Measurements from ENCODE around the gene STK16. TPM values are rescaled to one million over a fixed set of nuclear protein-coding genes. Genes with fewer than 3 reads are reported as not detected.
"Not testable (repeated sequence)": the region's sequence is repeated elsewhere in the genome, so short reads cannot be mapped to it uniquely, and the experiment has no call there.

The STK16 gene
- total and polyA plus RNA-seq, 2 donors: 21.4 to 55.1 TPM

DNA sequence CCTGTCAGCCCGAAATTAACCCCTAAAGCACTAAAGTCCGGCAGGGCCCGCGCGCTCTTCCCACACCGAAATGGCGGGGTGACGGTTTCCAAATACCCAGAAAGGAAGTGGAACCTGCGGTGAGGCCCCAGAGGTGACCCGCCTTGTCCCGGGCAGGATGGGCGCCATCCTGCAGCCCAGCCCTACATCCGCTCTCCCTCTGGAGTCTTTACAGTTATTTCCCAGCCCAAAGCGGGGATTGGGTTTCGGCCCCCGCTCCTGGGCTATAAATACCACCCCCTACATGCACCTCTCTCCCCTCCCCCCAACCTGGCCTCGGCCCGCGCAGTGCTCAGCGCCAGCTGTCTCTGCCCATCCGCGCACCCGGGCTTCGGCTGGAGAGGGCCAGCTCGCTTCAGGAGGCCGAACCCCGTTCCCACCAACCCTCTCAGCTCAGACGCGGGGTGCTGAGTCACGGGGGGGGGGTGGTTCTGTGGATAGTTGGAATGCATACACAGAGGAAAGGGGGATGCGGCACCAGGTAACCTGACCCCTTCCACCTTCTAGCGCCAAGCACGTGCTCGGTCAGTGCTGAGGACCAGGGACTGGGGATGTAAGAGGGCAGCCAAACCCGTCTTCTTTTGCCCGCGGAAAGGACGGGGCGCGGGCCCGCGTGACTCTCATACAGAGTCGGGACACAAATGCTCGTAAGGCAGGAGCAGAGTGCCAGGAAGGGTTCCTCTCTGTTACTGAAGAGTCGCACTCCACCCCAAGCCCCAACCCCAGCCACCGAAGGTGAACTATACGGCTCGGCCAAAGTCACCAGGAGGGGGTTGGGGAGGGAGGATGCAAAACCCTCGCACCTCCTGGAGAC lies 7.8 kb downstream of the STK16 start, which contains the start of gene TUBA4B:
TUBA4B (plus strand) TSS at position 344 of the 853 bp plus-strand sequence; CDS start at position 509, 165 bp downstream.
- H3K27me3 ChIP-seq (ENCODE audit: control insufficient read depth in 2 of 2, insufficient read depth in 1 of 2, low read length in 1 of 2): peaks cover 40 to 63% of the 10 kb centered on the region in 2 donors
- 1% methylated on average over 49 of the region's 49 CpGs for WGBS
- peaks cover 23 to 65% of the 10 kb centered on the region in 2 donors for H3K4me1 ChIP-seq (ENCODE audit: control insufficient read depth in 2 of 2, insufficient read depth in 2 of 2, low read length in 2 of 2)
- H3K4me3 ChIP-seq (ENCODE audit: low read length in 2 of 2): peak within 1 kb of the TSS; percentile 60 to 74
- H3K9me3 ChIP-seq (ENCODE audit: control insufficient read depth in 2 of 2, insufficient read depth in 1 of 2, low read length in 1 of 2): peaks cover 0 to 5% of the 10 kb centered on the region in 2 donors
- peaks cover 15 to 22% of the 10 kb centered on the region in 2 donors for H3K36me3 ChIP-seq (ENCODE audit: control insufficient read depth in 2 of 2, insufficient read depth in 2 of 2, low read length in 1 of 2)
- H3K27ac ChIP-seq (ENCODE audit: low read depth in 1 of 2, low read length in 1 of 2): peak within 1 kb of the TSS in 1 of 2 donors; percentile 86
- DNase-seq (ENCODE audit: low read depth in 6 of 9, low spot score in 9 of 9): peak in 3 of 9 donors; percentile 34 to 53 (median 36)

DNA sequence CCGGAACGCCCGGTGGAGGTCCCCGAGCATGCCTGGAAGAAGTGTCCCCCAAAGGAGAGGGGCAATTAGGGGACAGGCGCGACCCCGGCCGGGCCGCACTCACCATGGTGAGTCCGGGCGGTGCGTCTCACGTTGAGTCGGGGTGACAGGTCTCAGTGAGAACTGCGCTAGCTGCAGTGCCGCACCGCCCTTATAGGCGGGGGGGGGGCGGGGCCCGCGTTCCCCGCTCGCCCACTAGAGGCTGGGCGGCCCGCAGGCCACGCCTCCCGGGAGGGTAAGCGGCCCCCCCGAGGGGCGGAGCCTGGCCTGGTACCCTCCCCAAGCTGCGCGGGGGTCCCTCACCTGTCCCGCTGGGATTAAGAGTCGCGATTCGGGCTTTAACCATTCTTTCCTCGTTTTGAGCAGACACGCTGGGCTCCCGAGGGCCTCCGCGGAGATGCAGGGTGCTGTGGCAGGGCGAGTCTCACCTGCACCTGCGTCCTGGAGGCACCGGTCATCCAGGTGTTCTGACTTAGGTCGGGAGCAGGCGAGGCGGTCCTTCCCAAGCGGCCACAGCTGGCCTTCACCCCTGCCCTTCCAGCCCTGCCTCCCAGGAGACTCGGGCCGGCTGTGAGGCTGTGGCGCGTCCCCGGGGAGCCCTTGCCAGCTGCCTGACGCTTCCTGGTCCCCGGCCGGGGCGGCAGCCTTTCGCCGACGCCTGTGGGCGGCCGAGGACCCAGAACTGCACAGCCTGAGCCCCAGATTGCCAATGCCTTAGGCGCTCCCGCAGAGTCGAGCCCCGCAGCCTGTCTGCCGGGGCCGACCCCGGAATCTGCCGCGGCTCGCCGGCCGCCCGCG lies 8.7 kb downstream of the STK16 start, which contains the start of gene TUBA4A:
TUBA4A (minus strand) TSS at position 166 of the 837 bp plus-strand sequence; CDS start at position 106, 60 bp downstream.
- DNase-seq (ENCODE audit: low read depth in 6 of 9, low spot score in 9 of 9): peak in 8 of 9 donors; percentile 66 to 92 (median 83)
- Histone ChIP-seq H3K4me3 (ENCODE audit: low read length in 2 of 2) (peak within 1 kb of the TSS; percentile 60 to 74), H3K27ac (ENCODE audit: low read depth in 1 of 2, low read length in 1 of 2) (peak within 1 kb of the TSS; percentile 12 to 86), H3K9me3 (ENCODE audit: control insufficient read depth in 2 of 2, insufficient read depth in 1 of 2, low read length in 1 of 2) (peaks cover 0 to 5% of the 10 kb centered on the region in 2 donors), H3K36me3 (ENCODE audit: control insufficient read depth in 2 of 2, insufficient read depth in 2 of 2, low read length in 1 of 2) (peaks cover 10 to 17% of the 10 kb centered on the region in 2 donors), H3K4me1 (ENCODE audit: control insufficient read depth in 2 of 2, insufficient read depth in 2 of 2, low read length in 2 of 2) (peaks cover 16 to 57% of the 10 kb centered on the region in 2 donors), H3K27me3 (ENCODE audit: control insufficient read depth in 2 of 2, insufficient read depth in 1 of 2, low read length in 1 of 2) (peaks cover 40 to 69% of the 10 kb centered on the region in 2 donors)
- WGBS: under 1% methylated on average over 76 of the region's 76 CpGs

GRCh38 chr2:219254590-219255201 lies 9.4 kb downstream of the STK16 start:
- H3K4me3 ChIP-seq (ENCODE audit: low read length in 2 of 2): peak overlapping the region; percentile 60 to 74
- H3K9me3 ChIP-seq (ENCODE audit: control insufficient read depth in 2 of 2, insufficient read depth in 1 of 2, low read length in 1 of 2): peaks cover 0 to 5% of the 10 kb centered on the region in 2 donors
- WGBS: 6% methylated on average over 12 of the region's 12 CpGs
- peak overlapping the region; percentile 12 to 86 for H3K27ac ChIP-seq (ENCODE audit: low read depth in 1 of 2, low read length in 1 of 2)
- H3K36me3 ChIP-seq (ENCODE audit: control insufficient read depth in 2 of 2, insufficient read depth in 2 of 2, low read length in 1 of 2): peaks cover 6 to 17% of the 10 kb centered on the region in 2 donors
- H3K4me1 ChIP-seq (ENCODE audit: control insufficient read depth in 2 of 2, insufficient read depth in 2 of 2, low read length in 2 of 2): peaks cover 9 to 49% of the 10 kb centered on the region in 2 donors
- DNase-seq (ENCODE audit: low read depth in 6 of 9, low spot score in 9 of 9): peak in 2 of 9 donors; percentile 29 to 63
- H3K27me3 ChIP-seq (ENCODE audit: control insufficient read depth in 2 of 2, insufficient read depth in 1 of 2, low read length in 1 of 2): peaks cover 40 to 72% of the 10 kb centered on the region in 2 donors

- not testable (repeated sequence) for DNase-seq (ENCODE audit: low read depth in 6 of 9, low spot score in 9 of 9); H3K9me3 ChIP-seq (ENCODE audit: control insufficient read depth in 2 of 2, insufficient read depth in 1 of 2, low read length in 1 of 2); H3K4me3 ChIP-seq (ENCODE audit: low read length in 2 of 2); H3K27ac ChIP-seq (ENCODE audit: low read depth in 1 of 2, low read length in 1 of 2); H3K36me3 ChIP-seq (ENCODE audit: control insufficient read depth in 2 of 2, insufficient read depth in 2 of 2, low read length in 1 of 2)
- 96% methylated on average over 10 of the region's 10 CpGs for WGBS
- Histone ChIP-seq H3K27me3 (ENCODE audit: control insufficient read depth in 2 of 2, insufficient read depth in 1 of 2, low read length in 1 of 2) (peaks cover 19 to 46% of the 10 kb centered on the region in 2 donors), H3K4me1 (ENCODE audit: control insufficient read depth in 2 of 2, insufficient read depth in 2 of 2, low read length in 2 of 2) (peaks cover 10 to 18% of the 10 kb centered on the region in 2 donors)
These were observed 13.7 kb downstream of the STK16 start for GRCh38 chr2:219258942-219259341.

DNA sequence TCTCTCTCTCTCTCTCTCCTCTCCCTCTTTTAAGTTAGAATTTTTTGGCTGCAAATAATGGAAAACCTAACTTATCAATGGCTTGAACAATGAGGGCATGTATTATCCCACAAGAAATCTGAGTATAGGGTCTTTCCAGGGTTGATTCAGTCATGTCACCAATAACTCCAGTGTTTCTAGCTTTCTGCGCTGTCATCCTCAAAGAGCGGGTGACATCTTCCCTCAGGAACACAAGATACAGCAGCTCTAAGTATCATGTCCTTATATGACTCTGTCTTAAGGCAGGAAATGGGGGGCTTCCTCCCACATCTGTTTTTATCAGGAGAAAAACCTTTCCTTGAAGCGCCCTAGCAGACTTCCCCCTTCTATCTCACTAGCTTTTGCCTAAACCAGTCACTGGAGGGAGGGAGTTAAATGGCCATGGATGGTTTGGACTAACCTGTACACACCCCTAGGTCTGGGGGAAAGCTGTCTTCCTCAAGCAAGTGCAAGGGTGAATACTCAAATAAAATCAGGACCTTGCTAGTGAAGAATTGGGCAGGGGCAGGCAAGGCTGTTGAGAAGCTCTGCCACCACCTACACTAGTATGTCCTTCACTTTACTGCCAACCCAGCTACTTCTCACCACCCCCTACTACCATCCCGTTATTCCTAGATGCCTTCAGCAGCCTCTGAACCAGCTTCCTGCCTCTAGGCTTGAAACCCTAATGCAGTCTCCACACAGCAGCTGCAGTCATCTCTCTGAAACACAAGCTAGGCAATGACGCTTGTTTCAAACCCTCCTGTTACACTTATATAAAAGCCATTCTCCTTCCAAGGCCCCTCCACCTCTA lies 16.0 kb downstream of the STK16 start:
- Histone ChIP-seq H3K9me3 (ENCODE audit: control insufficient read depth in 2 of 2, insufficient read depth in 1 of 2, low read length in 1 of 2) (no peaks in the 10 kb centered on the region), H3K36me3 (ENCODE audit: control insufficient read depth in 2 of 2, insufficient read depth in 2 of 2, low read length in 1 of 2) (no peaks in the 10 kb centered on the region), H3K27me3 (ENCODE audit: control insufficient read depth in 2 of 2, insufficient read depth in 1 of 2, low read length in 1 of 2) (peaks cover 6 to 23% of the 10 kb centered on the region in 2 donors), H3K4me3 (ENCODE audit: low read length in 2 of 2) (no peak overlapping the region), H3K4me1 (ENCODE audit: control insufficient read depth in 2 of 2, insufficient read depth in 2 of 2, low read length in 2 of 2) (peaks cover 6% of the 10 kb centered on the region in 2 donors), H3K27ac (ENCODE audit: low read depth in 1 of 2, low read length in 1 of 2) (no peak overlapping the region)
- DNase-seq (ENCODE audit: low read depth in 6 of 9, low spot score in 9 of 9): no peak
- 46% methylated on average over 5 of the region's 5 CpGs for WGBS

GRCh38 chr2:219266232-219266631 lies 21.0 kb downstream of the STK16 start:
- H3K4me1 ChIP-seq (ENCODE audit: control insufficient read depth in 2 of 2, insufficient read depth in 2 of 2, low read length in 2 of 2): peaks cover 3% of the 10 kb centered on the region in 2 donors
- H3K27ac ChIP-seq (ENCODE audit: low read depth in 1 of 2, low read length in 1 of 2): no peak overlapping the region
- H3K36me3 ChIP-seq (ENCODE audit: control insufficient read depth in 2 of 2, insufficient read depth in 2 of 2, low read length in 1 of 2): no peaks in the 10 kb centered on the region
- no peak for DNase-seq (ENCODE audit: low read depth in 6 of 9, low spot score in 9 of 9)
- 94% methylated on average over 5 of the region's 5 CpGs for WGBS
- H3K4me3 ChIP-seq (ENCODE audit: low read length in 2 of 2): no peak overlapping the region
- no peaks in the 10 kb centered on the region for H3K9me3 ChIP-seq (ENCODE audit: control insufficient read depth in 2 of 2, insufficient read depth in 1 of 2, low read length in 1 of 2)
- H3K27me3 ChIP-seq (ENCODE audit: control insufficient read depth in 2 of 2, insufficient read depth in 1 of 2, low read length in 1 of 2): peaks cover 0 to 7% of the 10 kb centered on the region in 2 donors

- no peak for DNase-seq (ENCODE audit: low read depth in 6 of 9, low spot score in 9 of 9)
- H3K27me3 ChIP-seq (ENCODE audit: control insufficient read depth in 2 of 2, insufficient read depth in 1 of 2, low read length in 1 of 2): peaks cover 0 to 10% of the 10 kb centered on the region in 2 donors
- WGBS: 97% methylated on average over 1 of the region's 1 CpG
These were observed 21.6 kb downstream of the STK16 start for GRCh38 chr2:219266886-219267285.

GRCh38 chr2:219268294-219268693 lies 23.0 kb downstream of the STK16 start:
- no peak overlapping the region for H3K4me3 ChIP-seq (ENCODE audit: low read length in 2 of 2)
- H3K27ac ChIP-seq (ENCODE audit: low read depth in 1 of 2, low read length in 1 of 2): no peak overlapping the region
- peaks cover 0 to 14% of the 10 kb centered on the region in 2 donors for H3K27me3 ChIP-seq (ENCODE audit: control insufficient read depth in 2 of 2, insufficient read depth in 1 of 2, low read length in 1 of 2)
- no peaks in the 10 kb centered on the region for H3K36me3 ChIP-seq (ENCODE audit: control insufficient read depth in 2 of 2, insufficient read depth in 2 of 2, low read length in 1 of 2)
- DNase-seq (ENCODE audit: low read depth in 6 of 9, low spot score in 9 of 9): no peak
- H3K4me1 ChIP-seq (ENCODE audit: control insufficient read depth in 2 of 2, insufficient read depth in 2 of 2, low read length in 2 of 2): no peaks in the 10 kb centered on the region
- no peaks in the 10 kb centered on the region for H3K9me3 ChIP-seq (ENCODE audit: control insufficient read depth in 2 of 2, insufficient read depth in 1 of 2, low read length in 1 of 2)
- WGBS: 87% methylated on average over 2 of the region's 2 CpGs

More at GRCh38 chr2:219266886-219267285, 21.6 kb downstream of the STK16 start:
- no peak overlapping the region for H3K4me3 ChIP-seq (ENCODE audit: low read length in 2 of 2)
- H3K4me1 ChIP-seq (ENCODE audit: control insufficient read depth in 2 of 2, insufficient read depth in 2 of 2, low read length in 2 of 2): no peaks in the 10 kb centered on the region
- H3K27ac ChIP-seq (ENCODE audit: low read depth in 1 of 2, low read length in 1 of 2): no peak overlapping the region
- H3K9me3 ChIP-seq (ENCODE audit: control insufficient read depth in 2 of 2, insufficient read depth in 1 of 2, low read length in 1 of 2): no peaks in the 10 kb centered on the region
- H3K36me3 ChIP-seq (ENCODE audit: control insufficient read depth in 2 of 2, insufficient read depth in 2 of 2, low read length in 1 of 2): no peaks in the 10 kb centered on the region
